ENCODE results near the gene MDH2. TPM values are rescaled to one million over a fixed set of nuclear protein-coding genes. Genes with fewer than 3 reads are reported as not detected.

The MDH2 gene
- total and polyA plus RNA-seq, 2 of the 8 experiments (the other 6 are each of a cell fraction or from before 2014, with no cell fraction given): 203 to 254 TPM

DNA sequence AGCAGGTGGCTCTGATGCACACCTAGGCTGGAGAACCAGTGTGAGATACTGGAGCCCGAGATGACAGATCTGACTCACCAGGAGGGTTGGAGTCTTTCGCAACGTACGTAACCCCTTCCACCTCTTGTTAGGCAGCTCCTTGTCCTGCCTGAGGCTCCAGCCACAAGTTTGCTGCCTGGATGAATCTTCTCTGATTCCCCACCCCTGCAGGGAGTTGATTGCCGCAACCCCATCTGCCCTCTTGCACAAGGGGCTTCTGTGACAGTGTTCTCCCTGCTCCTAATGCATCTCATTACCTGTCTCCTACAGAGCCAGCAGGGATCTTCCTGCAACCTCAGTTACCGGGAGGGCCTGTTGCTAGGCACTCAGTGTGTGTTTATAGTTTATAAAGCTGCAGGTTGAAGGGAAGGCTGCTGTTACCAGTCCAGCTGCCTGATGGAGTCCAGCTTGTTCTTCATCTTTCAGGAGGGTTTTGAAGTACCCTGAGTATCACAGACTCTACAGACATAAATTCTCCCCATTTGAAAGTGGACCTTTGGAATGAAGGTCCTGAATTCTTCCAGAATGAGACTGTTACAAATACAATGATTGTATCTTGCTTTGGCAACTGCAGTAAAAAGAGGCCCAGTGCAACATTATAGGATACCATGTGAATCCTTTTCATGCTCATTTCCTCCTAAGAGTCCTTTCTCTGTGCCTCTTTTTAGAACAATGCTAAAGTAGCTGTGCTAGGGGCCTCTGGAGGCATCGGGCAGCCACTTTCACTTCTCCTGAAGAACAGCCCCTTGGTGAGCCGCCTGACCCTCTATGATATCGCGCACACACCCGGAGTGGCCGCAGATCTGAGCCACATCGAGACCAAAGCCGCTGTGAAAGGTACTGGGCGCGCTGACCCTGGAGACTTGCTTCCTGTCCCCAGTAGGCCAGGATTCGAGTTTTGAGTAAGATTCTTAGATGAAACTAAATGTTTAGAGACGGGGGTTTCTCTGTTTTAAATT, 6.5 kb downstream of the MDH2 start (continued):
- TF ChIP-seq CHD7 (IDR thresholded peaks at IDR 0.05; ENCODE audit: insufficient replicate concordance, low read length) (no peak), HDAC2 (IDR thresholded peaks at IDR 0.05; ENCODE audit: borderline replicate concordance in 1 of 2, low read depth in 2 of 2, low read length in 2 of 2) (no peak), TCF12 (IDR thresholded peaks at IDR 0.05; ENCODE audit: low read depth, low read length) (no peak), HDAC6 (IDR thresholded peaks at IDR 0.05; ENCODE audit: low read depth, low read length) (no peak), CREB1 (IDR thresholded peaks at IDR 0.05) (no peak), RFX5 (IDR thresholded peaks at IDR 0.05; ENCODE audit: borderline replicate concordance, low read depth, low read length) (no peak)
